Activated T-helper 1 cell treated with anti-CD3 and anti-CD28 coated beads, Interleukin-2, amount 50 U/mL, for 16 hours (primary cell): ENCODE measurements around the gene CDYL.
"Not testable (repeated sequence)": the region's sequence is repeated elsewhere in the genome, so short reads cannot be mapped to it uniquely, and the experiment has no call there.

Source experiments
- DNase-seq, 2 donors: peaks; one replicate each; pipeline ENCODE4 v3.0.0-alpha.2; 2020; ENCODE audit warnings: low read depth in 1 of 2, low spot score in 1 of 2

The CDYL gene

DNA sequence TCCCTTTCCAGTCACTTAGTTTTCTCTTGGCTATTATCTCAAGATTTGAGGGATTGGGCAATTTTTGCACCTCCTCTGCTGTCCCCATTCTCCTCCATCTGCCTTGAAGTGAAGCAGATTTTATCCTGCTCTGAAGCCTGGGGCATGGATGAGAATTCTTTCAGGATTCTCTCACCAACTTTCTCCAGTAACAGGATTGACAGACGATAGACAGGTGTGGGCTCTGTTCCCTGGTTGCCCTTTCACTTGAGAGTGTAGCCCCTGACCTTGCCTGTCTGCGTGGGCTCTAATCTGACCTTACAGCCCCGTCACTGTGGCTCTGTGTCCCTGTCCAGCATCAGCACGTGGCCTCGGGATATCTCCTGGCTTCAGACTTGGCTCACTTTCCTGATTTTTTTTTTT, 27.1 kb downstream of the CDYL start:
- no peak for DNase-seq

DNA sequence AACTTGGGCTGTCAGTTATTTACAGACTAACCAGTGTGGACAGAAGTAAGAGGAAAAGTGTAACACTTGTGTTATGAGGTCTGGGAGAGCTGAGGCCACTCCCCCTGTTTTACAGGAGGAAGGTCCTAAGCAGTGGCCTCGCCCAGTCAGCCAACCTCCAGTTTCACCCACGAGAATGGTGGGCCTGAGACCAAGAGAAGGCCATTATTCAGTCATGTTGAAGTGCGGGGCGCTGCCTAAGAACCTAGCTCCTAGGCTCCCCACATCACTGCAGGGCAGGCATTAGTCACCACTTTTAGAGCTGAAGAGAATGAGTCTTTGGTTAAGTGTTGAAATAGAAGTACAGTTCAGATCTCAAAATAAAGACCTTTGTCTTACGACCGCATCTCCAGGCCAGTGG, 27.9 kb downstream of the CDYL start:
- no peak for DNase-seq

GRCh38 chr6:4805553-4806336, 29.5 kb downstream of the CDYL start:
- no peak for DNase-seq

- DNase-seq: no peak
Observed at GRCh38 chr6:4806337-4806725, 30.1 kb downstream of the CDYL start.

- no peak for DNase-seq
Observed at GRCh38 chr6:4806791-4807190, 30.6 kb downstream of the CDYL start.

DNA sequence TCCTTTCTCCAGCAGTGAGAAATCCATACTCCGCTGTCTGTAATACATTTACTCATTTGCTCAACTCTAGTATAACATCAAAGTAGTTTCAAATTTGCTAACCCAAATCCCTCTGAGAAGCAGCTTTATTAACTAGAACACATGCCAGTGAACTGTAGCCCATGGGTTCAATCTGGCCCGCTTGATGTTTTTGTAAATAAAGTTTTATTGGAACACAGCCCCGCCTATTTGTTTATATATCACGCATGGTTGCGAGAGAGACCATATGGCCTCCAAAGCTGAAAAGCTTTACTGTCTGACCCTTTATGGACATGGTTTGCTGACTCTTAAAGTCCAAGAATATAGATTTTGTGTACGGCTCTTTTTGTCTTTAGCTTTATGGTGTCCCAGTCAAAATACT, 32.2 kb downstream of the CDYL start:
- no peak for DNase-seq

GRCh38 chr6:4809999-4810918, 34.1 kb downstream of the CDYL start:
- no peak for DNase-seq

GRCh38 chr6:4812068-4812467, 35.9 kb downstream of the CDYL start:
- no peak for DNase-seq

DNA sequence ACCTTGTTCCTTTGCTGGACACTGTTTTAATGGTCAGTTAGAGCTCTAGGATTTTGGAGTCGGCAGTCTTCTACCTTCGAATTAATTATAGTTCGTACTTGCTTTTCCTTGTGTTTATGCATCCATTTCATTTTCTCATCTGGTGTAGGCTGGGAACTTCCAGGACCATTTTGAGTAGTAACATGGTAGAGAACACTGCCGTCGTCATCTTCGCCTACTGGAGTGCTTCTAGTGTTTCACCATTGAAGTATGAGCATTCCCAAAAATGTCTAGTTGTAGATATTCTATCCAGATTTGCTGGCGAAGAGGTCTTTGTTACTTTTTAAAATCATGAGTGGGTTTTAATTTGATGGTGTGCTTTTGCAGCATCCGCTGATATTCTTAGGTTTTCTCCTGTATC, 36.9 kb downstream of the CDYL start:
- no peak for DNase-seq

- DNase-seq: no peak
Observed at GRCh38 chr6:4814212-4814611, 38.0 kb downstream of the CDYL start.

DNA sequence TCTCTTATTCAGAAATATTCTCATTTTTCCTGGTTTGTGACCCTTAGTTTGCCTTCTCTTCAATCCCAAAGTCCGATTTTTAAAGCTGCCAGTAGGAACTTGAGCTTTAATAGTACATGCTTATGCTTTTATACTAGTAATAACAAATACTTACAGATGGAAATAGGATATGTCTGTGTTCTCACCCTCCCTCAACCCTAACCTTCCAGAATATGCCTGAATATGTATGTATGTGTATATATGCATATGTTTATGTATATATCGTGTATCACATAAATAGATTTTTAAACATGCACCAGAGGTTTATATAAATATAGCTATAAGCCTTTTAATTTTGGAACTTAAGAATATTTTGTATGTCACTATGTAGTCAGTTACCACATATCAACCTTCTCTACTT, 38.8 kb downstream of the CDYL start:
- no peak for DNase-seq

- DNase-seq: no peak
Observed at GRCh38 chr6:4815584-4815983, 39.4 kb downstream of the CDYL start.

GRCh38 chr6:4816904-4817303, 40.7 kb downstream of the CDYL start:
- DNase-seq: no peak

- DNase-seq: no peak
Observed at GRCh38 chr6:4817551-4817950, 41.3 kb downstream of the CDYL start.

DNA sequence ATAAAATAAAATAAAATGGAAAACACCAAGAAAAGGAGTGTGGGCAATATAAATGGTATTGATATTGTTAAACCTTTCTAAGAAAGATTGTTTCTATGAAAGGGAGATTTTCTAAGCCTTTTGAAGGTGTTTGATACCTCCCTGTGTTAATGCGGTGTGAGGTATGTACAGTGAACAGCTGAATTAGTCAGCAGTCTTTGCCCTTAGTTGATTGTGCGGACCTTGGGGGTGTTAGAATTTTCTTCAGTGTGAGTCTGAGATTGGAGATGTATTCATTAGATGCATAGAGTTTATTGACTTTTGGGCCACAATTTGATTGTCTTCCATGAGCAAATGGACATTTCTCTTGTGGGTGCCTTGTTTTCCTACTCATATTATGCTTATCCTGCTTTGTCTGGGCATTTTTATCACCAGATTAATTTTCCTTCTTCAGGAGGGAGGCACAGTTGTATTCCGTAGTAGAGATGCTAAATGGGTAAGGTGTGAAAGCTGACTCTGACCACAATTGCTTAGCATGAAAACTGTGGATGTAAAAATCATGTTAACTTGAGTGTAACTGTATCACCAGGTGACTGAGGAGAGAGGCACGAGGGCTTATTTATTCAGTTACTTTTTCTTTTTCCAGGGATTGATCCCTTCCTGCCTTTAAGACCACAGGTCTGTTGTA, 42.2 kb downstream of the CDYL start:
- no peak for DNase-seq

DNA sequence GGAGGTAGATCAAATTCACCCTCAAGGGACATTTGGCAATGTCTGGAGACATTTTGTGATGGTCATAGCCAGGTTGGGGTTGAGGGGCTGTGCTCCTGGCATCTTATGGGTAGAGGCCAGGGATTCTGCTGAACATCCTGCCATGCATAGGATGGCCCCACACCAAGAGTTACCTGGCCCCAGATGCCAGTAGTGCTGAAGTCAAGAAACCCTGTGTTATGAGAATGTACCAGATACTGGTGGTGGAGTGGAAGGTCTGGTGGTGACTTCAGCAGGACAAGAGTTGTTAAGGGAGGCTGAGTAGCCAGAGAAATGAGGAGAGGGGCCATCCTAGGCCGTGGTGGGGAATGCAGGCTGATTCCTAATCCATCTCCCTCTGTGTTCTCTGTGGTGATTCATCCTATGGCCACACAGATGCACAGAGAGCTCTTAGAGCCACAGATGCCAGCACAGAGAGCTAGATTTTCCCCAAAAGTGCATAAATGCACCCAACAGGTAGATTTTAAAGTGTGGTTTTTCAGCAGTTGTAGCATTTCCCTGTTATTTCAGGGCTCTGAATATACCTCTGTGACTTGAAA, 43.6 kb downstream of the CDYL start:
- DNase-seq: no peak

GRCh38 chr6:4820704-4821276, 44.6 kb downstream of the CDYL start:
- no peak for DNase-seq

GRCh38 chr6:4822476-4822875, 46.3 kb downstream of the CDYL start:
- DNase-seq: no peak

DNA sequence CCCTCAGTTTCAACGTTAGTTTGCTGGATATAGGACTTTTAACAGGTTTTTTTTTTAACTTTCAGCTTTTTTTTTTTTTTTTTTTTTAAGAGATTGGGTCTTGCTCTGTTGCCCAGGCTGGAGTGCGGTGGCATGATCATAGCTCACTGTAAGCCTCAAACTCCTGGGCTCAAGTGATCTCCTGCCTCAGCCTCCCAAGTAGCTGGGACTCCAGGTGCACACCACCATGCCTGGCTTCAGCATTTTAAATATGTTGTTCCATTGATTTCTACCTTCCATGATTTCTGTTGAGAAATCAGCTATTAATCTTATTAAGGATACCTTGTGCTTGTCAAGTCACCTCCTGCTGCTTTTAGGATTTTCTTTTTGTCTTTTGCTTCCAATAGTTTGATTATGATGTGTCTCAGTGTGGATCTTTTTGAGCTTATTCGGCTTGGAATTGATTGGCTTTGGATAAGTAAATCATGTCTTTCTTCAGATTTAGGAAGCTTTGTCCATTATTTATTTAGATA, 52.0 kb downstream of the CDYL start:
- no peak for DNase-seq

GRCh38 chr6:4829089-4829488, 52.9 kb downstream of the CDYL start:
- no peak for DNase-seq

- DNase-seq: not testable (repeated sequence)
Observed at GRCh38 chr6:4835540-4835939, 59.3 kb downstream of the CDYL start.
